Fibroblast of skin of back (primary cell): ENCODE data around the gene ADAMTS2.

Experiments used
- DNase-seq: peaks from one replicate; pipeline ENCODE4 v3.0.0-alpha.2; 2013

Gene ADAMTS2

DNA sequence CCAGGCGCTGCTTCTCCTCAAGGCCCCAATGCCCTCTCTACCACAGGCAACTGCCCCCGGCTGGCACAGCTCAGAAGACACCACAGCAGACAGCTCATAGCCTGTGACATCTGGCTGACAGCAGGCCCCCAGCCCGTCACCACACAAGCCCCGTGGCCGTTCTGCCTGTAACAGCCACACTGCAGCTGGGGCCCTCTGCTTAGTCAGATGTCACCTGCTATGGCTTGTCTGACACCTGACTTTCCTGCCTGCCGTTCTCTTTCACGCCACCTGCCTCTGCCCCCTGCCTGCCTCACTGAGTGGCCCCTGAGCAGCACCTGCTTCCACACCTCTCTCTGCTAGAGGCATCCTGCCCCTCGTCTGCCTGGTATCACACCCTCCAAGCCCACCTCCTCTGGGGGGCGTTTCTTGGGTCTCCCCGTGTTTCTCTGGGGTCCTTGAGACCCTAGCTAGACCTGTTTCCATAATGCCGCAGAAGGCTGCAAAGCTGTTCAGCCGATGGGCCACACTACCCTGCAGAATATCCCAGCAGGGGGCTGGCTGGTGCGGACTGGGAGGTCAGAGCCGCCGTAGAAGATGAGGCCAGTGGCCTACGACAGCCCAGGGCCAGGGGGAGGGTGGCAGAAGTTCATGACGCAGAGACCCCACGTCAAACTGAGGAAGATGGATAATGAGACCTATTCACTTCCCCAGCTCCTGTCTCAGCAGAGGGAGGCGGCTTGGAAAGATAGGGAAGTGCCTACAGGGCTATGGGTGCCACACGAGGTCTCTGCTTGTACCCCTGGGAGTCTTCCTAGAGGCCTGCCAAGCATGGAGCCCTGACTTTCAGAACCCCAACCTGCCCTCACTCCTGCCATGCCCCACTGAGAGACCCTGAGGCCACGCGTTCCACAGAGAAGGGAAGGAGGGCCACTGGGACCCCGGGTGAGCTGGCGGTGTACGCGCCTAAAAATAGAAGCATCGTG is 190.0 kb downstream of the ADAMTS2 start:
- DNase-seq: no peak

DNA sequence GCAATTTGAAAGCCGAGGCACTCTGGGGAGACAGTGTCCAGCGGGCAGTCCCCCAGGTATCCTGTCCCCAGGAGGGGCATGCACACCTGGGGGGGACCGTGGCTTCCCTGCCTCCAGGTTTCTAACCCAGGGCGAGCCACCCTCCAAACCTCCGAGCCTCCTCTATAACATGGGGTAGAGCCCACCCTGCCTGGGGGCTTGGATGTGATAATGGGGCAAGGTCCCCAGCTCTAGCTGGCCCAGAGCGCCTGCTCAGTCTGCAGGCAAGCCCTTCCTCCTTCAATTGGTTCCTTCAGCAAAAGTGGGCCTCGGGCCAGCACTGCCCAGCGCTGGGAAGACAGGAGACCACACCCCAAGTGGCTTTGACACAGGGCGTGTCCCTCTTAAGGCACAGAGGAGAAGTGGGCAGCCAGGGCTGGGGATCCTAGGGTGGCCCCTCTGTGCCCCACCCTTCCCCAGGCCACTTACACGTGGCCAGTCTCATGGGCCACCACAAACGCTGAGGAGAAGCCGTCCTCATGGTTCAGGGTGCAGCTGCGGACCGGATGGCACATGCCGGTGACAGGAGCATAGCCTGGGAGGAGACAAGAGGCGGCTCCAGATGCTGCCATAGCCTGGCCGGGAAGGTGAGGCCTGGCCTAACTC is 190.8 kb downstream of the ADAMTS2 start:
- no peak for DNase-seq

DNA sequence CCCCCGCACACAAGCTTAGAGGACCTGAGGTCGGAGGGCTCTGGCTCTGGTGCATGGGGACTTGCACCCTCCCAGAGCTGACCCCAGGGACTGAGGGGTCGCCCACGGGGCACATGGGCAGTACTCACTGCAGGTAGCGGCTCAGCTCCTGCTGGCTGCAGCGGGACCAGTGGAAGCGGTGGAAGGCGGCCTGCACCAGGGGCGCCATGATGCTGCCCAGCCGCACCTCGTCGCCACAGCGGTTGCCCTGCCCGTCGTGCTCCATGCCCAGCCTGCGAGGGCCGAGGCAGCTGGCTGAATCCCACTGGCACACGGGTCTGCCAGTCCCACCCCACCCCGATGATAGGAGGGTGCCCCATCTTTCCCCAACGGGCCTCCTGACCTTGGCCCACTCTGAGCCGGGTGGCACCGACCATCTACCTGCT is 191.3 kb downstream of the ADAMTS2 start:
- DNase-seq: no peak

DNA sequence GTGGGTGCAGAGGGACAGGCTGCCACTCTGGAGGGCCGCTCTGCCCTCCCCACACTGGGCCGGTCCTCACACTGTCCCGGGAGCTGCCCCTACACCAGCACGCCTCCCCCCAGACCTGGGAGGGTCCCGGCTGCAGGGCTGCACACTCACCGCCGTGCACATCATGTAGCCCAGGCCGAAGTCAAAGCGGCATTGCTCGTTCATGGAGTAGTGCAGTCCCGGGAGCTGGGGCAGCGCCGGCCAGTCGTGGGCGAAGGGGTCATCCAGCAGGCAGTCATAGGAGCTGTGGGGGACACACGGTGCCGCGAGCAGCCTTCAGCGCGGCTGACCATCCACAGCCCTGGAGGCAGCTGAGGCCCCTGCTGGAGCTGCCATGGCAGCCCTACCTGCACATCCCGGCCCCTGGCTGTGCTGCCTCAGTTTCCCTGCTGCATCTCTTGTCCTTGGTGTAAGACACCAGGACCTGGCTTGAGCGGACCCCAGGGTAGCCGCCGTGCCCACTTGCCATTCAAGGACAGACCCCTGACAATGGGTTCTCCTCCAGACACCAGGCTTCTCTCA is 191.8 kb downstream of the ADAMTS2 start:
- DNase-seq: no peak

DNA sequence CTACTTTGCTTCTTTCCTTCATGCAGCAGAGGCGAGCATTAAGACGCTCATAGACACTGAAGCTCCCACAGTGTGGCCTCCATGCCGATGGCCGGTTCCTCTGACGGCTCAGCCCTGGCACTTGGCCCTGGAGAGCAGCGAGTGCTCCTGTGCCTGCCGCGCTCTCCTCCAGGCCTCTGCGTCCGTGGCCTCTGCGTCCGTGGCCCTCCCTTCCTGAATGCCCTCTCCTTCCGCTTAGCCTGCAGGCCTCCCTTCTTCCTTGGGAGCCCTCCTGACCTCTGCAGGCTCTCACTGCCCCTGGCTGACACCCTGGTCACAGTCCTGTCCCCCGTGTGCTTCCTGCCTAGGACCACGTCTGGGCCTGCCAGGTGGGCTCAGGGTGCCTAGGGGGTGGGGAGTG is 192.3 kb downstream of the ADAMTS2 start:
- DNase-seq: no peak

DNA sequence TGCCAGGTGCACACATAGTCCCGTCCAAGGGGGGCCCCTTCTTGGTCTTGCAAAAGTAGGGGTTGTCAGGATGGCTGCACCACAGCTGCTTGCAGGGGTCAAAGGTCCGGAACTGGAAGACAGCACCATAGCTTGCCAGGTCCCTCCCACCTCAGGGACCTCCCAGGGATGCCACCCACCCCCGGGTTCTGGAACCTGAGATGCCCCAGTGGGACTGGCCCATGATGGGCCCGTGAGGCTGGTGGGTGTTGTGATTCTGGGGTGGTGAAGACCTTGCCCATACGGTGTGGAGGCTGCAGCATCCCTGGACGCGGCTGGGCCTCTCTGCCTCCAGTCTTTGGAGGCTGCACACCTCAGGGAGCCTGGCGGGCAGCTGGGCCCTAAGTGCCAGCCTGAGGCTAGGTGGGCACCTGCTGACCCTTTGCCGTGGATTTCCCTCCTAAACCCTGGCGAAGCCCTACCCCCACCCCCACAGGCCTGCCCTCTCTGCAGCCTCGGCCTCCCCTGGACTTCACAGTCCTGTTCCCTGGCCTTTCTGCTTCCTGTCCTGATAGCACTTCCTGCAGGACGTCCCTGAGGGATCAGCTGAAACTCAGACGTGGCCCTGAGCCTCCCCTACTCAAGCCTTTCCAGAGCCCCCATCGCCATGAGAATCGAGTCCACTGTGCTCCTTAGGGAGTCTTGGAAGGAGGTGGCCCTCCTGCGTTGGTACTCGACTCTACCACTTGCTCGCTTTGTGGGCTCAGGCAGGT is 192.9 kb downstream of the ADAMTS2 start:
- DNase-seq: no peak

DNA sequence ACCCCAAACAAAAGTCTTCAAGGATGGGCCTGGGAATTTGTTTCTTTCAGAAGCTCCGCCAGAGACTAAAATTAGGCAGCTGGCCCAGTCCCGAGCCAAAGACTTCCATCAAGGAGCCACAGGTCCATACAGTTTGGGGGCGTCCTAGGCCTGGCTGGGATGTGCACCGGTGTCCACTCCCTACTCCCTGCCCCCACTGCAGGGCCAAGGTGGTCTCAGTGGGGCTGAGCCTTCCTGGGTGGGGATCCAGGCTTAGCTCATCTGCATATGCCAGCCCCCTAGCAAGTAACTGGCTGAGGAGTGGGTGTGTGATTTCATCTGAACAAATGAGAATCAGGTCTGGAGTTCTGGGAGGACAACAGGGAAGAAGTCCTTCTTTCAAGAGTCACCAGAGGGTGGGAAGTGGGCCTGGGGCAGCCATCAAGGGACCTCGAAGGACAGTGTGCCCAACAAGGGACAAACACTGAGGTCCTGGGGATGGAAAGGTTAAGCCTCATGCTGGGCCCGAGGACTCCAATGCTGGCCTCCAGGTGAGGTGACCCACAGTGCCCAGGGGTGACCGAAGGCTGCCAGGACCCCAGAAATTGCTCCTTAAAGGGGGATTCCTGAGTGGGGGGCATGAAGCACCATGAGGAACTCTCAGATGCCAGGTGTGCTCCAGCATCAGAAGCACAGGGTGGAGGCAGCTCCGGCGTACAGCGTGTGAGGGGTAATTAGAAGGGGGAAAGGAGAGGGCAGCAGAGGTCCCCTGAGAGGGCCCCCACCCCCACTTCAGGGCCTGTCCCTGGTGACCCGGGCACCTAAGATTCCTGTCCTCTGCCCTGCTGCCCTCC is 193.8 kb downstream of the ADAMTS2 start:
- no peak for DNase-seq

DNA sequence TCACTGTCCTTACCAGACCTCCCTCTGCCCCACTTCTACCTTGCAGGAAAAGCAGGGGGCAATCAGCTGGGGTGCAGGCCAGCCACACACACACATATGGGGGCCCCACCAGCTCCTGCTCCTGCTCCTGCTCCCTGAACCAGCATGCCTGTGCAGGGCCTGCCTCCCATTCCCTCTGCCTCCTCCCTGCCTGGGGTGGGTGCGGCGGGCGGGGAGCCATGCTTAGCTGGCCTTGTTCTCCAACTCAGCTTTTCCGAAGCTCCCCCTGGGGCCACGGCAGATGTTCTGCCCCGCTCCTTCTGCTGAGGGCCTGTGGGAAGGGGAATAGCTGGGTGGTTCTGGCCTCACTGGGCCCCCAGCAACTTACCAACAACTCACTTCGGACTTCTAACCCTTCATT is 195.2 kb downstream of the ADAMTS2 start:
- DNase-seq: no peak

DNA sequence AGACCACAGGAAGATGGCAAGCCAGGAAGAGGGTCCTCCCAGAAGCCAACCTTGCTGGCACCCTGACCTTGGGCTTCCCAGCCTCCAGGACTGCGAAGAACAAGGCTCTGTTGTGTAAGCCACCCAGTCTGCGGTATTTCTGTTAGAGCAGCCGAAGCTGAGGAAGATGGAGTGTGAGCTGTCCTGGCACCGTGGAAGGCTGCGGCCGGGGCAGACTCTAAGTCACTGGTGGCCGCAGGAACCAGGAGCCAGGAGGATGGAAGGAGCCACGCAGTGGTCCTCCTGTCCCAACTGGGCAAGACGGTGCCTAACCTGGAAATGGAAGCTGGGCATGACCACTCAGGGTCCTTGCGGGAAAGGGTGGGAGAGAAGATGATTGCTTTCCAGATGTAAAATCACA is 196.0 kb downstream of the ADAMTS2 start:
- DNase-seq: no peak

DNA sequence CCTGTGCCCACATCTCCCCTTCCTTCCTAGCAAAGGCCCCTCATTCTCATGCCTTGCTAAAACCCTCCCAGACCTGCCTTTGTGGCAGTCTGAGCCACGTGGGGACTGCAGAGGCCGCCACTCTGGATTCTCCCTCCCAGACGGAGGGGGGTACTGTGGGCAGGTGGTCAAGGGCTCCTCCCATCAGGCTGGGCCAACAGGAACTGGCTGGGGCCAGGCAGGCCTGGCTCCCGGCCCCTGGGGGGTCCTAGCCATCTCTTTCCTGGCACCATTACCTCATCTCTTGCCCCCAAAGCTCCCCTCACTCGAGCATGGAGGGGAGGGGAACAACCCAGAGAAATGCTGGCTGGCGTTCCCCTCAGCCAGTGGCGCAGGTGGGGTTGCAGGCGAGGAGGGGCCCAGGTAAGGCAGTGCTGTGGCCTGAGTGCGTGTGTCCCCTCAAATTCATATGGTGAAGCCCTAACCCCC is 196.5 kb downstream of the ADAMTS2 start:
- DNase-seq: no peak

DNA sequence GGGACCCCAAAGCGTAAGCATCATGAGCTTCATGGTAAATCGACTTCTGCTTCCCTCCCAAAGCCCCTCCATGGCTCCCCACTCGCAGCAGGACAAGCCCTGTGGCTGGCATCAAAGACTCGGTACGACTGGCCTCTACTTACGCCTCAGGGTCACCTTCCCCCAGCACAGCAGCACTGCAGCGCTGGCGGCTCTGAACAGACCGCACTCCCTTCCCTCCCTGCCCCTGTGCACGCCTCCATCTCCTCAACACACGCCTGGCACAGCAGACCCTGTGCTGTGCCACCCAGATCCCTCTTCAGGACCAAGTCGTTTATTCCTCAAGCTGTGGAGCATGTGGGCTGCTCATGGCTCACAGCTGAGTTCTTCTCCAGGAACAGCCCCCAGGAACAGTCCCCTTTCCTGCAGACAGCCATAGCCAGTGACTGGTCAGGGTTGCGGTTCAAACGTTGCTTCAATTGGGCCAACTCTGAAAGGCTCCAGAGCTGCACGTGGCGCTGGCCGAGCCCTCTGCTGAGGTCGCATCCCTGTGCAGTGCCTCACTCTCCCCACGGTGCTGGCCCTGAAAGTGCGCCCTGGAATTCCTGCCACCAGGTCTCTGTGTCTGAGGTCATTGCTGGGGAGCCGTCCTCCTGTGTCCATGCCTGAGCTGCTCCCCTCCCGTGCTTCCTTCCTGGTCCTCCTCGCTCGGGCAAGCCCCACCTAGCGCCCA is 197.1 kb downstream of the ADAMTS2 start:
- DNase-seq: no peak

DNA sequence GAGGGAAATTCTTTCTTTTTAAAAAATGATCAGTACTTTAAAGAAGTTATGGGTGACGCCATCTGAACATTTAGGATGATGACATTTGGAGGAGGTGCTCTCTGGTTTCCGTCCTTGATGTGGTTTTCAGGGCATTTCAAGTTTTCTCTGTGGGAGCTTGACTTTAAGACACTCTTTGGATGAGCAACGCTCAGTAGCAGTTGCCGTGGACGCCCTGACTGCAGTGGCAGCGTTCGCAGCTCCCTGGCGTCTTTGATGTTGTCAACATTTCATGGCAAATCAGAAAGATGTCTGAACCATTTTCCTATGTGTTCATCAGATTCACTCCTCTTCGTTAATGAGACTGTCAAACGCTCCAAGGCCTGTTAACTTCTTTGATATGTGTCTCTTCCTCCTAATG is 199.0 kb downstream of the ADAMTS2 start:
- peak; percentile 30 for DNase-seq

DNA sequence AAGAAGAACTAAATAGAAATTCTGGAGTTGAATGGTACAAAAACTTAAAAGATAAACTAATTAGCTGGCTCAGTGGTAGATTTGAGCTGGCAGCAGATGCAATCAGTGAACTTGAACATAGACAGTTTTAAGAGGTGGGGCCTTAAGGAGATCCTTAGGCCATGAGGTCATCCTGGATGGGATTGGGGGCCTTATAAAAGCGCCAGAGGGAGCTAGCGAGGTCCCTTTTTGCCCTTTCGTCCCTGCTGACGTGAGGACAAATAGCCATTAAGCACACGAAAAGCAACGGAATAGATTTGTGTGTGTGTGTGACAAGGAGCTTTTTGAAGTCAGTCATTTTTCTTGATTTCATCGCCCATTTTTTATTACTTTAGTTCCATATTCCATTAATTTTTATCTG is 201.8 kb downstream of the ADAMTS2 start:
- peak; percentile 52 for DNase-seq

DNA sequence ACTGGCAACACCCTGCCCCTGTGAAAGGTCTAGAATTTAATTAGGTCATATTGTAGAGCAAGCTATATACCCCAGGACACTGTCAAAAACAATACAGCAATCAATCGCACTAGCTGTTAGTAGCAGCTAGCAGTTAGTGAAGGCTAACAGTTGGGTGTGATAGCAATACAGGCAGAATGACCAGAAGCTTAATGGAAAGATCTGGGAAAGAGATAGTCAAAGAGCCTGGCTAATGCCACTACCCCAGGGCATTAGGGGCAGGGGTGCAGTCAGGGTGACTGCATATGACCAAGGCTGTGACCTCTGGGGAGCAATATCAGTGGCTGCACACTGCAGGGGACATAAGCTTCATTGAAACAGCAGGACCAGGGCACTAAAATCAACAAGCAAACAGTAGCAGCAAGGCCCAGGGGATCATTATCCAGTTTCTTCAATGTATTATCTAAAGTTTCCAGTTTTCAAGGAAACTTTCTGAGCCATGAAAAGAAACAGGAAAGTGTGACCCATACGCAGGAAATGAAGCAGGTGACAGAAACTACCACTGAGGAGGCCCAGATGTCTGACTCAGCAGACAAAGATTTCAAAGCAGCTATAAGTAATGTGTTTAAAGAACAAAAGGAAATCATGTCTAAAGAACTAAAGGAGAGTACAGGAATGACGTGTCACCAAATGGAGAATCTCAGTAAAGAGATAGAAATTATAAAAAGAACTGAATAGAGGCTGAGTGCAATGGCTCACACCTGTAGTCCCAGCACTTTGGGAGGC is 202.6 kb downstream of the ADAMTS2 start:
- peak; percentile 76 for DNase-seq

DNA sequence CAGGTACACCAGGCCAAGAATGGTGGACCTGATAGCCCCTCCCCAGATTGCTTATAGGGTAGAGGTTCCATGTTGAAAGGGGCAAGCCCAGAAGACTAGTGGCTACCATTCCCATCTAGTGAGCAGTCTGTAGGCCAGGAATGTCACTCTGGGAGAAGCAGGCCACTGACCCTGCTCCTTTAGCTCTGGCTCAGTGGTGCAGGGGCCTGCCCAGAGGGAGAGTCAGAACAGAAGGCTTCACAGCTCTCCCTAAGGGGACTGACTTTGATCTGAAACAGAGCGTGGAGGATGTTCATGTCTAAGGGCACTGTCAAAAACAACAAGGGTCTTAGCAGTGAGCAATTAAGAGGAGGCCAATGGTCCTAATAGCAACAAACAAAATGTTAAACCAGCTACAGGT is 203.4 kb downstream of the ADAMTS2 start:
- no peak for DNase-seq

DNA sequence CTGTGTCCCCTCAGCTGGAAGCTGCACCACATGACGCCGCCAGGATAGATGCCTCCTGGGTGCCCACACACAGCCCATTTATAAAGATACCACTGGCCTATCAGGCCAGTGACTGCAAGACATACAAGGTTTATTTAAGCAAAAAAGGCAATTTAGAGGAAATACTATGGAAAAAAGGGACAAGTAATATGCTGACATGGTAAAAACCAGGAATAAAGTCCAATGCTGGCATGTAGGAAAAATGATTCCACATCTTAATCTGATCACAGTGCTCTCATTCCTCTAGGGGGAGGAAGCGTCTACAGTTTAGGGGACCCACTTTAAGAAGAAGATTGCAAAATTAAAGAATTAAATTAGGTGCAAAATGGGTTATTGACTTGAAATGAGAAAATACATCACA is 205.0 kb downstream of the ADAMTS2 start:
- DNase-seq: no peak

DNA sequence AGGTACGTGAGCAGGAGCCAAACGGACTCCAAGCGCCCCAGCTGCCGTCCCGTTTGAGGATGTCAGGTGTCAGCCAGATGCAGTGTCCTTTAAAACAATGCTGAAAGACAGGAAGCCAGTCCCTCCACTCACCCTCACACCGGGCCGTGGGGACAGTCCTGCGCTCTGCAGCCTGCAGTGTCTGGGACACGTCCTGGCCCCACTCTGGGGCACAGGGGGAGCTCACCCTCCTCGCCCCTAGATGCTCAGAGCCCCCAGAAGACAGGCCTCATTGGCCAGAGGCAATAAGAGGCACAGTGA is 205.4 kb downstream of the ADAMTS2 start:
- no peak for DNase-seq

DNA sequence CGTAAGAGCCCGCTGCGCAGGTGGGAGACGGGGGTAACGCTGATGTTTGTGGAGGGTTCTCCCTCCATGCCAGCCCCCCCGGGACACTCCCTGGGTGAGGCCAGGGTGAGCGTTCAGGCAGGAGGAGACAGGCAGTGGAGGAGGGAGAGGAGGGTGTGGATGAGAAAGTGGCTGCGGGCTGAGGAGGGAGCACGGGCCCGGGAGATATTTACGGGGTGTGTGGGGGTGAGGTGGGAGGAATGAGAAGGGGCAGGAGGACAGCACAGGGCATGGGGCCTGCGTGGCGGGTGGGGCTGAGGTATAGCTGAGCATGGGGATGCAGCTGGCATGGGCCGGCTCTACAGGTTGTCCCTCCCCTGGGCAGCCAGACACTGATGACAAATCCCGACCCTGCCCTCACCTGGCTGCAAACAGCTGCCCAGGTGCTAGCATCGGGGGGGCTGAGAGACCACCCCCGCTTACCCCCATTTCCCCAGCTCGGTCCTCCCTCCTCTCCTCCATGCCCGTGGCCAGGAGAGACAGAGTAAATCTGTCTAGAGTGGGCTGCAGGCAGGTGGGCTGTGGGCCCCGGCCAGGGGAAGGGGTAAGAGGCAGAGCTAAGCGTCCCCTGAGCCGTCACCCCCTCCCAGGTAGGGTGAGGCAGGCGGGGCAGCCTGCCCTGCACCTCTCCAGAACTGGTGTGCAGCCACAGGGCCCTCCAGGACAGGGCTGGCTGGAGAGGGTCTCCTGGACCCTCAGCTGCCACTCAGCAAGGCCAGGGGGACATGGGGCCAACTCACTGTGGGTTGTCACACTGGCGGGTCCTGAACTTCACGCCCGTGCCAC is 205.9 kb downstream of the ADAMTS2 start:
- no peak for DNase-seq

DNA sequence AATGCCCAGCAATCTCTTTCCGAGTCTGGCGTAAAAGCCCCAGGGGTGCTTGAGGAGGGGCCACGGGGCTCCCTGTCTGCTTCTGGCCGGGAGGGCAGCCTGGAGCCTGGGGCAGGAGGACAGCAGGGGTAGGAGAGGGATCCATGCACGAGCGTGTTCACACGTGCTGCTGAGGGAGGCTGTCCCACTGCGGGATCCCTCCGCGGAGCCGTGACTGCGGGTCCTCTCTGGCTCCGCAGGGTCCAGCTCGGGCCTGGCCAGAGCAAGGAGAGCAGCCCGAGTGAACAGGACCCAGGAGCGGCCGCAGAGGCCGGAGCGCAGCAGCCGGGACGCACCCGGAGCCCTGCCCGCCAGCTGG is 206.7 kb downstream of the ADAMTS2 start:
- no peak for DNase-seq
